ENCODE data around the gene L3MBTL4.

GRCh38 chr18:6069103-6069502, 345.6 kb downstream of the L3MBTL4 start:
- no peak for TF ChIP-seq GATA3 (IDR thresholded peaks at IDR 0.05; ENCODE audit: low read depth, low read length)
- no peak for TF ChIP-seq GATA2 (IDR thresholded peaks at IDR 0.05; ENCODE audit: low read depth, low read length)
